ENCODE measurements around the gene PFKL.

DNA sequence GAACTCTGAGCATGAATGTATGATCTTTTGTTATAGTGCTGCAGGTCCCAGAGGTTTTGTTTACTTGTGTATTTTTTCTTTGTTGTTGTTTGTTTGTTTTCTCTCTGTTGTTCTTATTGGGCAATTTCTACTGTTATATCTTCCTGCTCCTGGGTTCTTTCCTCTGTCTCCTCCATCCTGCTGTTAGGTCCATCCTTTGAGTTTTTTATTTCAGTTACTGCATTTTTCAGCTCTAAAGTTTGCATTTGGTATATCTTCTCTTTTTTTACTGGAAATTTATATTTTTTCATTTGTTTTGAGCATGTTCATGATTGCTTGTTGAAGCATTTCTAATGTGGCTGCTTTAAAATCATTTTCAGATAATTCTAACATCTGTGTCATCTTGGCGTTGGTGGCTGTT lies 63.4 kb downstream of the PFKL start:
- TF ChIP-seq CTCF (IDR thresholded peaks at IDR 0.05; ENCODE audit: insufficient read depth, low read length) (no peak), GABPA (IDR thresholded peaks at IDR 0.05; ENCODE audit: low read depth) (no peak), REST (IDR thresholded peaks at IDR 0.05; ENCODE audit: insufficient replicate concordance, low read depth) (no peak), POLR2AphosphoS5 (IDR thresholded peaks at IDR 0.05; ENCODE audit: low read depth) (no peak), SPI1 (IDR thresholded peaks at IDR 0.05; ENCODE audit: borderline replicate concordance, low read depth) (no peak)

Measured in HL-60 (cell line).